Endometrium (tissue), 2 donors: ENCODE results near the gene LMBRD1.
"Not testable (repeated sequence)": the region's sequence is repeated elsewhere in the genome, so short reads cannot be mapped to it uniquely, and the experiment has no call there.

Experiments used
- FAIRE-seq: peaks from 2 replicates; lab custom pipeline; 2012; peaks lifted over from hg19 to GRCh38; lab: Jason Lieb, UNC
- donor health status: control.
- donor health status: control.

LMBRD1 gene

GRCh38 chr6:69796642-69797390 lies at the start of gene LMBRD1:
LMBRD1 (minus strand) TSS chr6:69797010; CDS start chr6:69796881, 129 bp downstream.
- no peak for FAIRE-seq

- no peak for FAIRE-seq
These were observed 49.5 kb upstream of the LMBRD1 start for GRCh38 chr6:69846312-69846711.

- FAIRE-seq = no peak
These were observed 46.4 kb upstream of the LMBRD1 start for GRCh38 chr6:69843189-69843588.

GRCh38 chr6:69841862-69842261 lies 45.1 kb upstream of the LMBRD1 start:
- FAIRE-seq = no peak

- FAIRE-seq = peak; percentile 88
These were observed 38.8 kb upstream of the LMBRD1 start for GRCh38 chr6:69835414-69836179.

GRCh38 chr6:69832558-69832957 lies 35.7 kb upstream of the LMBRD1 start:
- FAIRE-seq = no peak

GRCh38 chr6:69827276-69827893 lies 30.6 kb upstream of the LMBRD1 start:
- FAIRE-seq = no peak

GRCh38 chr6:69825904-69826303 lies 29.1 kb upstream of the LMBRD1 start:
- no peak for FAIRE-seq

GRCh38 chr6:69824355-69824754 lies 27.5 kb upstream of the LMBRD1 start:
- FAIRE-seq = not testable (repeated sequence)

- FAIRE-seq = no peak
These were observed 23.6 kb upstream of the LMBRD1 start for GRCh38 chr6:69820438-69820837.

- no peak for FAIRE-seq
These were observed 23.2 kb upstream of the LMBRD1 start for GRCh38 chr6:69820018-69820417.

- no peak for FAIRE-seq
These were observed 22.3 kb upstream of the LMBRD1 start for GRCh38 chr6:69819138-69819537.

GRCh38 chr6:69818223-69818930 lies 21.6 kb upstream of the LMBRD1 start:
- FAIRE-seq = no peak

- FAIRE-seq = no peak
These were observed 20.5 kb upstream of the LMBRD1 start for GRCh38 chr6:69817358-69817757.

- no peak for FAIRE-seq
These were observed 19.8 kb upstream of the LMBRD1 start for GRCh38 chr6:69816569-69816968.

GRCh38 chr6:69816026-69816425 lies 19.2 kb upstream of the LMBRD1 start:
- no peak for FAIRE-seq

GRCh38 chr6:69813508-69813907 lies 16.7 kb upstream of the LMBRD1 start:
- no peak for FAIRE-seq

- FAIRE-seq = no peak
These were observed 16.1 kb upstream of the LMBRD1 start for GRCh38 chr6:69812746-69813427.

GRCh38 chr6:69802995-69803394 lies 6.2 kb upstream of the LMBRD1 start:
- FAIRE-seq = no peak

GRCh38 chr6:69801711-69802110 lies 4.9 kb upstream of the LMBRD1 start:
- FAIRE-seq = no peak

GRCh38 chr6:69801225-69801624 lies 4.4 kb upstream of the LMBRD1 start:
- no peak for FAIRE-seq

GRCh38 chr6:69798796-69799195 lies 2.0 kb upstream of the LMBRD1 start:
- not testable (repeated sequence) for FAIRE-seq
